Neuronal stem cell (in vitro differentiated cells): Measurements from ENCODE around the gene PNCK.

ENCODE experiments used
- DNase-seq: peaks from one replicate; pipeline ENCODE4 v3.0.0-alpha.2; 2013; ENCODE audit warnings: low spot score
- H2AFZ ChIP-seq: one replicate; pipeline ENCODE4 v1.6.1; 2013; ENCODE audit warnings: mild to moderate bottlenecking, low read length, inconsistent platforms
- H2AK5ac ChIP-seq: 2 replicates; pipeline ENCODE4 v1.6.1; 2013; ENCODE audit warnings: low read depth, mild to moderate bottlenecking, inconsistent platforms, low read length, moderate library complexity, mixed read lengths
- H2BK120ac ChIP-seq: 2 replicates; pipeline ENCODE4 v1.6.1; 2013; ENCODE audit warnings: low read depth, mild to moderate bottlenecking, inconsistent platforms, low read length, moderate library complexity, mixed read lengths
- H2BK12ac ChIP-seq: one replicate; pipeline ENCODE4 v1.6.1; 2013; ENCODE audit warnings: low read length, inconsistent platforms
- H2BK15ac ChIP-seq: 2 replicates; pipeline ENCODE4 v1.6.1; 2013; ENCODE audit warnings: mild to moderate bottlenecking, low read length, inconsistent platforms, mixed read lengths
- H2BK5ac ChIP-seq: one replicate; pipeline ENCODE4 v1.6.1; 2013; ENCODE audit warnings: inconsistent platforms, mild to moderate bottlenecking, low read length, moderate library complexity
- H3K14ac ChIP-seq: one replicate; pipeline ENCODE4 v1.6.1; 2013; ENCODE audit warnings: low read length, inconsistent platforms
- H3K18ac ChIP-seq: 2 replicates; pipeline ENCODE4 v1.6.1; 2013; ENCODE audit warnings: low read length, inconsistent platforms
- H3K23ac ChIP-seq: 2 replicates; pipeline ENCODE4 v1.6.1; 2013; ENCODE audit warnings: low read depth, mild to moderate bottlenecking, mixed read lengths, low read length, inconsistent platforms; ENCODE audit not compliant: poor library complexity
- H3K27ac ChIP-seq: replicated peaks from 3 replicates; pipeline ENCODE4 v1.5.1; 2013; ENCODE audit warnings: low read length, inconsistent platforms
- H3K27me3 ChIP-seq, 3 experiments: 2 replicates each; pipeline ENCODE4 v1.6.1; 2013; ENCODE audit warnings: low read length in 3 of 3, mild to moderate bottlenecking in 2 of 3, inconsistent platforms in 1 of 3, low read depth in 1 of 3, mixed read lengths in 1 of 3, moderate library complexity in 1 of 3; ENCODE audit not compliant: control insufficient read depth in 3 of 3, insufficient read depth in 3 of 3
- H3K36me3 ChIP-seq, 2 donors: replicated peaks in 1 of 2; 2 replicates each; pipeline ENCODE4 v1.6.1; 2013; ENCODE audit warnings: low read length in 2 of 2; ENCODE audit not compliant: control insufficient read depth in 2 of 2, insufficient read depth in 2 of 2
- H3K4ac ChIP-seq: 2 replicates; pipeline ENCODE4 v1.6.1; 2013; ENCODE audit warnings: inconsistent platforms, mild to moderate bottlenecking, low read length, moderate library complexity
- H3K4me1 ChIP-seq, 2 donors: 1 replicate in 1 of 2; 2 replicates in 1 of 2; pipeline ENCODE4 v1.6.1; 2013; ENCODE audit warnings: low read length in 2 of 2, low read depth in 1 of 2; ENCODE audit not compliant: control insufficient read depth in 2 of 2, insufficient read depth in 1 of 2
- H3K4me2 ChIP-seq: one replicate; pipeline ENCODE4 v1.6.1; 2013; ENCODE audit warnings: mild to moderate bottlenecking, low read length, inconsistent platforms; ENCODE audit not compliant: insufficient read depth, poor library complexity, severe bottlenecking
- H3K4me3 ChIP-seq, 2 donors: 2 replicates each; pipeline ENCODE4 v1.5.1; 2013; ENCODE audit warnings: low read length in 2 of 2, mild to moderate bottlenecking in 2 of 2, inconsistent platforms in 1 of 2, moderate library complexity in 1 of 2
- H3K79me1 ChIP-seq: one replicate; pipeline ENCODE4 v1.6.1; 2013; ENCODE audit warnings: low read depth, mild to moderate bottlenecking, inconsistent platforms, low read length, moderate library complexity
- H3K9ac ChIP-seq: one replicate; pipeline ENCODE4 v1.6.1; 2013; ENCODE audit warnings: mild to moderate bottlenecking, low read depth, low read length, inconsistent platforms; ENCODE audit not compliant: poor library complexity
- H3K9me3 ChIP-seq, 2 donors: replicated peaks in 1 of 2; 2 replicates each; pipeline versions ENCODE3 to v1.6.1; 2013; ENCODE audit warnings: low read length in 2 of 2, mild to moderate bottlenecking in 2 of 2, inconsistent platforms in 1 of 2, low read depth in 1 of 2, mixed read lengths in 1 of 2, moderate library complexity in 1 of 2; ENCODE audit not compliant: control insufficient read depth in 2 of 2, insufficient read depth in 1 of 2
- H4K8ac ChIP-seq: one replicate; pipeline ENCODE4 v1.6.1; 2013; ENCODE audit warnings: low read depth, mild to moderate bottlenecking, inconsistent platforms, low read length, moderate library complexity
- H4K91ac ChIP-seq: one replicate; pipeline ENCODE4 v1.6.1; 2013; ENCODE audit warnings: low read length, low read depth, mild to moderate bottlenecking, inconsistent platforms; ENCODE audit not compliant: poor library complexity
- WGBS, 2 donors: extraction: QIAGEN DNeasy Blood & Tissue Kit; methylation state at CpG; one replicate each; pipeline ENCODE4 v1.1.7; 2013; ENCODE audit warnings: missing lambda C conversion rate in 2 of 2, mixed read lengths in 1 of 2; ENCODE audit not compliant: insufficient read length in 2 of 2, insufficient replicate concordance in 1 of 2; ENCODE audit errors: extremely low coverage in 2 of 2; 5-methylcytosine and 5-hydroxymethylcytosine counted together

Gene PNCK

GRCh38 chrX:153672531-153673427, 834 bp downstream of the PNCK start:
- Histone ChIP-seq H4K91ac (no peak overlapping the region), H2BK15ac (peak overlapping the region; percentile 67), H2BK5ac (peak overlapping the region; percentile 66), H2BK120ac (peak overlapping the region; percentile 81), H3K79me1 (peaks cover 1% of the 10 kb centered on the region), H3K4me2 (peak overlapping the region; percentile 66), H3K23ac (no peak overlapping the region), H3K4me3 (peak overlapping the region in 1 of 2 donors; percentile 68), H3K27ac (no peak overlapping the region), H4K8ac (no peak overlapping the region), H2BK12ac (peak overlapping the region; percentile 90), H3K4me1 (peaks cover 3 to 7% of the 10 kb centered on the region in 2 donors), H2AK5ac (peak overlapping the region; percentile 70), H3K4ac (peak overlapping the region; percentile 53), H3K27me3 (peaks cover 0 to 2% (median 0%) of the 10 kb centered on the region in 3 experiments), H3K9me3 (no peaks in the 10 kb centered on the region), H3K9ac (peak overlapping the region; percentile 44), H3K36me3 (no peaks in the 10 kb centered on the region), H3K18ac (peak overlapping the region; percentile 89), H3K14ac (no peak overlapping the region), H2AFZ (no peak overlapping the region)
- 100% methylated on average over 2 of the region's 53 CpGs; no CpG with 5 or more reads in 1 of the 2 donors for WGBS, 2 donors
- DNase-seq, result no peak

- DNase-seq, result no peak
- no peak overlapping the region for H3K27ac ChIP-seq
- H3K23ac ChIP-seq, result no peak overlapping the region
- no peak overlapping the region for H2AFZ ChIP-seq
- H3K14ac ChIP-seq, result no peak overlapping the region
- H3K9me3 ChIP-seq, result no peaks in the 10 kb centered on the region
- no CpG with 5 or more reads among the region's 27 CpGs for WGBS, 2 donors
- no peak overlapping the region for H2BK15ac ChIP-seq
- no peak overlapping the region for H3K4me3 ChIP-seq
- H3K9ac ChIP-seq, result no peak overlapping the region
- no peak overlapping the region for H4K8ac ChIP-seq
- no peak overlapping the region for H4K91ac ChIP-seq
- no peak overlapping the region for H2BK120ac ChIP-seq
- H2BK12ac ChIP-seq, result peak overlapping the region; percentile 90
- no peak overlapping the region for H3K4ac ChIP-seq
- no peak overlapping the region for H3K4me2 ChIP-seq
- peak overlapping the region; percentile 24 for H2BK5ac ChIP-seq
- H3K27me3 ChIP-seq, result peaks cover 0 to 2% (median 0%) of the 10 kb centered on the region in 3 experiments
- H3K18ac ChIP-seq, result peak overlapping the region; percentile 89
- H3K79me1 ChIP-seq, result peaks cover 1% of the 10 kb centered on the region
- no peaks in the 10 kb centered on the region for H3K36me3 ChIP-seq
- peak overlapping the region; percentile 70 for H2AK5ac ChIP-seq
- peaks cover 3 to 7% of the 10 kb centered on the region in 2 donors for H3K4me1 ChIP-seq
Observed at GRCh38 chrX:153671589-153672530, 1.8 kb downstream of the PNCK start.

GRCh38 chrX:153670748-153671588, 2.6 kb downstream of the PNCK start:
- no peak overlapping the region for H3K4me2 ChIP-seq
- no peak overlapping the region for H3K4ac ChIP-seq
- no peak overlapping the region for H3K18ac ChIP-seq
- H3K23ac ChIP-seq, result no peak overlapping the region
- no CpG with 5 or more reads among the region's 23 CpGs for WGBS, 2 donors
- H3K79me1 ChIP-seq, result peaks cover 1% of the 10 kb centered on the region
- H4K91ac ChIP-seq, result no peak overlapping the region
- peak overlapping the region; percentile 46 for H2BK12ac ChIP-seq
- H3K36me3 ChIP-seq, result no peaks in the 10 kb centered on the region
- H3K14ac ChIP-seq, result no peak overlapping the region
- H2BK5ac ChIP-seq, result peak overlapping the region; percentile 24
- H3K4me3 ChIP-seq, result no peak overlapping the region
- H3K4me1 ChIP-seq, result peaks cover 3 to 7% of the 10 kb centered on the region in 2 donors
- H3K27me3 ChIP-seq, result peaks cover 0 to 2% (median 0%) of the 10 kb centered on the region in 3 experiments
- H3K27ac ChIP-seq, result no peak overlapping the region
- H2AFZ ChIP-seq, result no peak overlapping the region
- H2BK120ac ChIP-seq, result no peak overlapping the region
- H3K9me3 ChIP-seq, result no peaks in the 10 kb centered on the region
- no peak for DNase-seq
- no peak overlapping the region for H2AK5ac ChIP-seq
- no peak overlapping the region for H2BK15ac ChIP-seq
- no peak overlapping the region for H4K8ac ChIP-seq
- no peak overlapping the region for H3K9ac ChIP-seq
